GM21423 (cell line): ENCODE measurements around the gene RNASE11.
"Not testable (repeated sequence)": the region's sequence is repeated elsewhere in the genome, so short reads cannot be mapped to it uniquely, and the experiment has no call there.

Experiments
- ATAC-seq: cut with Tn5 transposase; IDR thresholded peaks from one replicate; pipeline ENCODE4 v1.9.1; 2021; ENCODE audit warnings: mild to moderate bottlenecking, moderate library complexity; ENCODE audit not compliant: unreplicated experiment

Gene RNASE11

GRCh38 chr14:20587489-20588154 is at the start of gene RNASE11:
Gene RNASE11 (minus strand): TSS chr14:20588001.
- no peak for ATAC-seq

- peak; percentile 69 for ATAC-seq
These were observed 45.3 kb upstream of the RNASE11 start for GRCh38 chr14:20632831-20633691.

GRCh38 chr14:20632448-20632830 is 44.6 kb upstream of the RNASE11 start:
- peak; percentile 22 for ATAC-seq

- no peak for ATAC-seq
These were observed 44.1 kb upstream of the RNASE11 start for GRCh38 chr14:20631880-20632389.

- ATAC-seq: no peak
These were observed 43.5 kb upstream of the RNASE11 start for GRCh38 chr14:20631023-20631879.

- no peak for ATAC-seq
These were observed 42.7 kb upstream of the RNASE11 start for GRCh38 chr14:20630340-20631022.

- ATAC-seq: no peak
These were observed 40.5 kb upstream of the RNASE11 start for GRCh38 chr14:20628063-20628854.

- ATAC-seq: no peak
These were observed 39.7 kb upstream of the RNASE11 start for GRCh38 chr14:20627346-20628027.

- no peak for ATAC-seq
These were observed 38.5 kb upstream of the RNASE11 start for GRCh38 chr14:20626274-20626673.

GRCh38 chr14:20624495-20625070 is 36.8 kb upstream of the RNASE11 start:
- ATAC-seq: peak; percentile 36

- no peak for ATAC-seq
These were observed 36.0 kb upstream of the RNASE11 start for GRCh38 chr14:20623798-20624197.

GRCh38 chr14:20622816-20623291 is 35.1 kb upstream of the RNASE11 start:
- ATAC-seq: no peak

- no peak for ATAC-seq
These were observed 33.1 kb upstream of the RNASE11 start for GRCh38 chr14:20620798-20621478.

- ATAC-seq: not testable (repeated sequence)
These were observed 31.9 kb upstream of the RNASE11 start for GRCh38 chr14:20619688-20620087.

GRCh38 chr14:20618271-20618749 is 30.5 kb upstream of the RNASE11 start:
- ATAC-seq: no peak

GRCh38 chr14:20617138-20618003 is 29.6 kb upstream of the RNASE11 start:
- peak; percentile 43 for ATAC-seq

GRCh38 chr14:20615996-20616395 is 28.2 kb upstream of the RNASE11 start:
- no peak for ATAC-seq
